Pons (tissue), 1 donor: Measurements from ENCODE around the gene ANKRD33.
A peak's percentile ranks its signal among the peaks of the same experiment; 100 is the strongest.
"Not testable (repeated sequence)": the region's sequence is repeated elsewhere in the genome, so short reads cannot be mapped to it uniquely, and the experiment has no call there.

ENCODE experiments used
- DNase-seq: peaks from one replicate; pipeline ENCODE4 v3.0.0-alpha.2; 2016; ENCODE audit warnings: low spot score

ANKRD33 gene

GRCh38 chr12:51883295-51883694 lies 4.6 kb upstream of the ANKRD33 start:
- DNase-seq: no peak

- no peak for DNase-seq
Observed at GRCh38 chr12:51883998-51884675, 3.8 kb upstream of the ANKRD33 start.

GRCh38 chr12:51884676-51885229 lies 3.1 kb upstream of the ANKRD33 start:
- DNase-seq: no peak

GRCh38 chr12:51885294-51886020 lies 2.4 kb upstream of the ANKRD33 start:
- DNase-seq: not testable (repeated sequence)

GRCh38 chr12:51886021-51886710 lies 1.7 kb upstream of the ANKRD33 start:
- DNase-seq: peak; percentile 82

- DNase-seq: no peak
Observed at GRCh38 chr12:51888316-51889215, 663 bp downstream of the ANKRD33 start.

- DNase-seq: no peak
Observed at GRCh38 chr12:51889216-51890132, 1.6 kb downstream of the ANKRD33 start.

- DNase-seq: no peak
Observed at GRCh38 chr12:51890133-51890464, 2.2 kb downstream of the ANKRD33 start.

GRCh38 chr12:51890511-51891171 lies 2.7 kb downstream of the ANKRD33 start:
- DNase-seq: no peak

GRCh38 chr12:51891843-51892242 lies 3.9 kb downstream of the ANKRD33 start:
- DNase-seq: no peak

- no peak for DNase-seq
Observed at GRCh38 chr12:51893786-51894185, 5.9 kb downstream of the ANKRD33 start.

GRCh38 chr12:51895378-51896135 lies 7.7 kb downstream of the ANKRD33 start:
- DNase-seq: no peak

- DNase-seq: no peak
Observed at GRCh38 chr12:51896236-51896635, 8.3 kb downstream of the ANKRD33 start.

GRCh38 chr12:51897181-51897580 lies 9.3 kb downstream of the ANKRD33 start:
- DNase-seq: no peak

GRCh38 chr12:51898506-51898905 lies 10.6 kb downstream of the ANKRD33 start:
- no peak for DNase-seq

- DNase-seq: no peak
Observed at GRCh38 chr12:51898937-51899336, 11.0 kb downstream of the ANKRD33 start.

GRCh38 chr12:51900323-51900889 lies 12.5 kb downstream of the ANKRD33 start:
- DNase-seq: no peak

GRCh38 chr12:51901121-51901817 lies 13.4 kb downstream of the ANKRD33 start:
- no peak for DNase-seq
